Dendritic cell treated with granulocyte-macrophage colony-stimulating factor and Interleukin-4, amounts not matched to agents 40 ng/mL and 50 ng/mL, for 4 days (primary cell): ENCODE measurements around the gene KMT2C.
"Not testable (repeated sequence)": the region's sequence is repeated elsewhere in the genome, so short reads cannot be mapped to it uniquely, and the experiment has no call there.

Experiments
- H3K27ac Mint-ChIP-seq: one replicate; pipeline ENCODE4 v1.8.0; 2022; ENCODE audit warnings: mild to moderate bottlenecking, mixed read lengths
- H3K27me3 Mint-ChIP-seq: one replicate; pipeline ENCODE4 v1.8.0; 2022; ENCODE audit warnings: mild to moderate bottlenecking, mixed read lengths
- H3K36me3 Mint-ChIP-seq: one replicate; pipeline ENCODE4 v1.8.0; 2022; ENCODE audit warnings: low read depth, mixed read lengths
- H3K4me1 Mint-ChIP-seq: one replicate; pipeline ENCODE4 v1.8.0; 2022; ENCODE audit warnings: low read depth, mixed read lengths
- H3K4me3 Mint-ChIP-seq: one replicate; pipeline ENCODE4 v1.8.0; 2022; ENCODE audit warnings: mild to moderate bottlenecking, moderate library complexity, mixed read lengths
- H3K9me3 Mint-ChIP-seq: one replicate; pipeline ENCODE4 v1.8.0; 2022; ENCODE audit warnings: mixed read lengths
- intact Hi-C: fragments of 100-400 bp; cut with micrococcal nuclease; formaldehyde crosslinking; loops from one replicate; pipeline ENCODE4 v1.15.0; 2022

KMT2C gene

GRCh38 chr7:152463709-152464311, 28.0 kb upstream of the KMT2C start:
- peak overlapping the region; percentile 98 for H3K4me3 Mint-ChIP-seq

GRCh38 chr7:152462995-152463708, 27.3 kb upstream of the KMT2C start:
- Mint-ChIP-seq H3K27ac (peak overlapping the region; percentile 96), H3K9me3 (no peaks in the 10 kb centered on the region), H3K36me3 (peaks cover 12% of the 10 kb centered on the region), H3K4me3 (peak overlapping the region; percentile 98), H3K4me1 (peaks cover 34% of the 10 kb centered on the region), H3K27me3 (no peaks in the 10 kb centered on the region)
- intact Hi-C loops: loop anchor here (2.0 to 10.0 kb wide), 2 partner anchors 50 to 212 kb away; partner anchors contain the start of gene XRCC2

More at GRCh38 chr7:152463709-152464311, 28.0 kb upstream of the KMT2C start:
- peaks cover 12% of the 10 kb centered on the region for H3K36me3 Mint-ChIP-seq
- H3K4me1 Mint-ChIP-seq: peaks cover 33% of the 10 kb centered on the region
- no peaks in the 10 kb centered on the region for H3K9me3 Mint-ChIP-seq
- no peaks in the 10 kb centered on the region for H3K27me3 Mint-ChIP-seq
- intact Hi-C loops: loop anchor here (2.0 to 10.0 kb wide), 3 partner anchors 27 to 211 kb away; partner anchors contain the start of genes KMT2C and XRCC2
- peak overlapping the region; percentile 96 for H3K27ac Mint-ChIP-seq

- Mint-ChIP-seq H3K4me1 (peaks cover 38% of the 10 kb centered on the region), H3K36me3 (peaks cover 11% of the 10 kb centered on the region), H3K27me3 (no peaks in the 10 kb centered on the region), H3K4me3 (peak overlapping the region; percentile 26), H3K9me3 (no peaks in the 10 kb centered on the region), H3K27ac (peak overlapping the region; percentile 86)
- intact Hi-C loops: loop anchor here (10.0 kb wide), 1 partner anchor 215 kb away; the partner anchor contains the start of gene XRCC2
These were observed 24.0 kb upstream of the KMT2C start for GRCh38 chr7:152459724-152460251.

GRCh38 chr7:152451356-152451755, 15.6 kb upstream of the KMT2C start:
- intact Hi-C loops: no loop called here
- Mint-ChIP-seq H3K4me1 (peaks cover 41% of the 10 kb centered on the region), H3K9me3 (no peaks in the 10 kb centered on the region), H3K4me3 (no peak overlapping the region), H3K36me3 (no peaks in the 10 kb centered on the region), H3K27me3 (no peaks in the 10 kb centered on the region), H3K27ac (peak overlapping the region; percentile 63)

GRCh38 chr7:152445386-152446008, 9.7 kb upstream of the KMT2C start:
- H3K27me3 Mint-ChIP-seq, H3K27ac Mint-ChIP-seq, H3K36me3 Mint-ChIP-seq, H3K4me3 Mint-ChIP-seq, intact Hi-C loops, H3K9me3 Mint-ChIP-seq: not testable (repeated sequence)
- H3K4me1 Mint-ChIP-seq: peaks cover 28% of the 10 kb centered on the region

GRCh38 chr7:152443586-152443985, 7.8 kb upstream of the KMT2C start:
- intact Hi-C loops: no loop called here
- peaks cover 3% of the 10 kb centered on the region for H3K27me3 Mint-ChIP-seq
- no peak overlapping the region for H3K4me3 Mint-ChIP-seq
- no peak overlapping the region for H3K27ac Mint-ChIP-seq
- H3K36me3 Mint-ChIP-seq: no peaks in the 10 kb centered on the region
- H3K9me3 Mint-ChIP-seq: no peaks in the 10 kb centered on the region
- peaks cover 16% of the 10 kb centered on the region for H3K4me1 Mint-ChIP-seq

- H3K9me3 Mint-ChIP-seq: no peaks in the 10 kb centered on the region
- no peak overlapping the region for H3K27ac Mint-ChIP-seq
- H3K4me3 Mint-ChIP-seq: no peak overlapping the region
These were observed 6.6 kb upstream of the KMT2C start for GRCh38 chr7:152442330-152442835.

GRCh38 chr7:152441810-152442209, 6.0 kb upstream of the KMT2C start:
- intact Hi-C loops, H3K27me3 Mint-ChIP-seq, H3K9me3 Mint-ChIP-seq, H3K4me3 Mint-ChIP-seq, H3K27ac Mint-ChIP-seq, H3K36me3 Mint-ChIP-seq: not testable (repeated sequence)
- H3K4me1 Mint-ChIP-seq: peaks cover 27% of the 10 kb centered on the region

More at GRCh38 chr7:152442330-152442835, 6.6 kb upstream of the KMT2C start:
- intact Hi-C loops: no loop called here
- Mint-ChIP-seq H3K36me3 (no peaks in the 10 kb centered on the region), H3K4me1 (peaks cover 23% of the 10 kb centered on the region), H3K27me3 (peaks cover 3% of the 10 kb centered on the region)

GRCh38 chr7:152441168-152441567, 5.4 kb upstream of the KMT2C start:
- H3K9me3 Mint-ChIP-seq, H3K27me3 Mint-ChIP-seq, H3K36me3 Mint-ChIP-seq, intact Hi-C loops: not testable (repeated sequence)
- Mint-ChIP-seq H3K4me1 (peaks cover 27% of the 10 kb centered on the region), H3K27ac (peak overlapping the region; percentile 81), H3K4me3 (peak overlapping the region; percentile 56)

GRCh38 chr7:152438017-152438416, 2.2 kb upstream of the KMT2C start:
- H3K4me3 Mint-ChIP-seq, H3K27me3 Mint-ChIP-seq, H3K9me3 Mint-ChIP-seq: not testable (repeated sequence)
- Mint-ChIP-seq H3K36me3 (peaks cover 13% of the 10 kb centered on the region), H3K4me1 (peaks cover 36% of the 10 kb centered on the region), H3K27ac (peak overlapping the region; percentile 89)
- intact Hi-C loops: loop anchor here (10.0 kb wide), 1 partner anchor 237 kb away; the partner anchor contains the start of gene XRCC2

GRCh38 chr7:152436931-152437575, 1.2 kb upstream of the KMT2C start:
- Mint-ChIP-seq H3K36me3 (peaks cover 13% of the 10 kb centered on the region), H3K4me3 (peak overlapping the region; percentile 75), H3K4me1 (peaks cover 41% of the 10 kb centered on the region), H3K27ac (peak overlapping the region; percentile 89)
- not testable (repeated sequence) for H3K9me3 Mint-ChIP-seq, H3K27me3 Mint-ChIP-seq
- intact Hi-C loops: loop anchor here (2.0 to 10.0 kb wide), 2 partner anchors 28 to 238 kb away; partner anchors contain the start of gene XRCC2

- Mint-ChIP-seq H3K4me3 (peak overlapping the region; percentile 80), H3K9me3 (no peaks in the 10 kb centered on the region), H3K27ac (peak overlapping the region; percentile 89), H3K27me3 (no peaks in the 10 kb centered on the region), H3K4me1 (peaks cover 36% of the 10 kb centered on the region), H3K36me3 (peaks cover 13% of the 10 kb centered on the region)
- intact Hi-C loops: loop anchor here (2.0 to 10.0 kb wide), 2 partner anchors 28 to 238 kb away; partner anchors contain the start of gene XRCC2
These were observed 518 bp upstream of the KMT2C start for GRCh38 chr7:152436111-152436930.
